Activated naive CD4-positive, alpha-beta T cell treated with anti-CD3 and anti-CD28 coated beads, Interleukin-2, amount 50 U/mL, for 72 hours (primary cell): ENCODE results near the gene ZRANB1. TPM values are rescaled to one million over a fixed set of nuclear protein-coding genes. Genes with fewer than 3 reads are reported as not detected.
A peak's percentile ranks its signal among the peaks of the same experiment; 100 is the strongest.

ENCODE experiments used
- ATAC-seq, 2 donors: fragments of 150-1000 bp; cut with Tn5 transposase; 2 replicates each; pipeline ENCODE4 v1.10.0; 2021; ENCODE audit warnings: mild to moderate bottlenecking in 2 of 2, moderate library complexity in 2 of 2
- DNase-seq, 2 donors: peaks; one replicate each; pipeline ENCODE4 v3.0.0; 2021 to 2022; ENCODE audit warnings: low spot score in 2 of 2
- H3K27ac Mint-ChIP-seq, 2 donors: one replicate each; pipeline ENCODE4 v1.8.0; 2022; ENCODE audit warnings: mild to moderate bottlenecking in 2 of 2, mixed read lengths in 2 of 2
- H3K36me3 Mint-ChIP-seq, 2 donors: one replicate each; pipeline ENCODE4 v1.8.0; 2022; ENCODE audit warnings: mixed read lengths in 2 of 2
- H3K9me3 Mint-ChIP-seq, 2 donors: one replicate each; pipeline ENCODE4 v1.8.0; 2022; ENCODE audit warnings: mixed read lengths in 2 of 2
- total RNA-seq, 2 donors: library from RNA; stranded (reverse); gene quantifications; one replicate each; pipeline ENCODE4 v1.2.3, GENCODE V29; 2022

The ZRANB1 gene
- total RNA-seq, 2 donors from 2014 or later = 10.4 to 12.3 TPM

DNA sequence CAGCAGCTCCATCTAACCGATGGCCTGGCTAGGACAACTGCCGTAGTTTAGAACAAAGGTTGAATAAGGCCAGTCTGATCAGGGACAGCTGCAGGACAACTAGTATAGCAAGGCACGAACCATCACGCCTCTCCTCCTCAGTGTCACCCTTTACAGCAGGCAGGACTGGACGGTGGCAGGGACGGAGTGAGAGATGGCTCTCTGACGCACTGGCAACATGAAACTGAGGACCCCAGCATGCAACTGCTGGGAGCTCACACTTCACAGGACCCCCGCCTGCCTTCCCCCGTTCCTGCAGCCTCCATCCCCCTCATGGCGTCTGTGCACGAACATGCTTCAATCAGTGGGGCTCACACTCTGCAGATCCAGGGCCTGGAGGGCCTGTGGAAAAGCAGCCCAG is 53.7 kb downstream of the ZRANB1 start:
- Mint-ChIP-seq H3K27ac (no peak overlapping the region), H3K36me3 (no peaks in the 10 kb centered on the region), H3K9me3 (no peaks in the 10 kb centered on the region)
- DNase-seq (no peak), ATAC-seq (no peak)

DNA sequence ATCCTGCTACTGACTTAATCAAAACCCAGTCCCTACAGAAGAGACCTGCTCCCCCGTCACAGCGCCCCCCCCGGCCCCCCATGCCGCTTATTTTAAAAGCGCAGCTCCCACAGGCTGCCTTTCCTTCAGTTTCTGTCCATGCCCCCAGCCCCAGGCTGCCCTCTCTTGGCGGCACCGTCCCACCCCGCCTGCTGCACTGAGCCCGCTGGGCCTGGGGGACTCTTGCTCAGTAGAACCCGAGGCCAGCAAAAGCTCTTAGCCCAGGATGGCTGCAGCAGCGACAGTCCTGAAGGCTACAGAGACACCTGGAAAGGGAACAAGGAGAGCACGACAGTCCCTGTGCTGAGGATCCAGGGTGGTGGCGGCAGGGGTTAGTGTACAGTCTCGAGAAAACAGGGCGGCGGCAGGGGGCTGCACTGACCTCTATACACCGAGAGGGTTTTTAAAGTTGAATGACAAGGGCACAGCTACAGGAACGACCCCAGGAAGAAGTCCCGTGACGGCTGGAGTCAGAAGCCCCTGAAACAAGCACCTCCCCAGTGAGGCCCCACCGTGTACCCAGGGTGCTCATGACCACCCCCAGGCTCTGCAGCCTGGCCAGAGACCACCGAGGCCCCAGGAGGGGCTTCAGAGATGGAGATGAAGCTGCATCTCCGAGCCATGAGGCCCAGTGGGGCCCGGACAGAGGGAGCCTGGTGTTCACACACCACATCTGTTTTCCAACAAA is 54.4 kb downstream of the ZRANB1 start:
- Mint-ChIP-seq H3K36me3 (no peaks in the 10 kb centered on the region), H3K27ac (peak overlapping the region in 1 of 2 donors; percentile 27), H3K9me3 (no peaks in the 10 kb centered on the region)
- DNase-seq (no peak), ATAC-seq (no peak)

DNA sequence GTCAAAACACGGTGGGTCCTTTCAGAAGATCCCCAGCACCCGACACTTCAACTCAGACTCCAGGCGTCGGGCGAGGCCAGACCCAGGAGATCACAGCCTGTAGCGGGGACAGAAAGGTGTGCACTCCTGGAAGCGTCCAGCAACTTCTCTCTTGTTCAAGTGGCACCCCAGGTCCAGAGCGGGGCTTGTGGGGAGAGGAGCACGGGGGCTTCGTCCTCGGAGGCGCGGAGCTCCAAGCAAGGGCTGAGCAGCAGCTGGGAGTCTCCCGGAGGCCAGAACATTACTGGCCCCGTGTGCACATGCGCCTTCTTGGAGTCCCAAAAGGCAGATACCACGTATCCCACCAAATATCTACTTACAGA is 54.9 kb downstream of the ZRANB1 start:
- no peak for DNase-seq
- no peak for ATAC-seq
- no peaks in the 10 kb centered on the region for H3K9me3 Mint-ChIP-seq
- no peaks in the 10 kb centered on the region for H3K36me3 Mint-ChIP-seq
- no peak overlapping the region for H3K27ac Mint-ChIP-seq

GRCh38 chr10:124997306-124997705 is 55.4 kb downstream of the ZRANB1 start:
- no peak overlapping the region for H3K27ac Mint-ChIP-seq
- ATAC-seq (no peak), DNase-seq (no peak)
- no peaks in the 10 kb centered on the region for H3K9me3 Mint-ChIP-seq
- no peaks in the 10 kb centered on the region for H3K36me3 Mint-ChIP-seq

- Mint-ChIP-seq H3K27ac (no peak overlapping the region), H3K36me3 (no peaks in the 10 kb centered on the region), H3K9me3 (no peaks in the 10 kb centered on the region)
- no peak for DNase-seq
- no peak for ATAC-seq
These were observed 56.1 kb downstream of the ZRANB1 start for GRCh38 chr10:124997771-124998623.

DNA sequence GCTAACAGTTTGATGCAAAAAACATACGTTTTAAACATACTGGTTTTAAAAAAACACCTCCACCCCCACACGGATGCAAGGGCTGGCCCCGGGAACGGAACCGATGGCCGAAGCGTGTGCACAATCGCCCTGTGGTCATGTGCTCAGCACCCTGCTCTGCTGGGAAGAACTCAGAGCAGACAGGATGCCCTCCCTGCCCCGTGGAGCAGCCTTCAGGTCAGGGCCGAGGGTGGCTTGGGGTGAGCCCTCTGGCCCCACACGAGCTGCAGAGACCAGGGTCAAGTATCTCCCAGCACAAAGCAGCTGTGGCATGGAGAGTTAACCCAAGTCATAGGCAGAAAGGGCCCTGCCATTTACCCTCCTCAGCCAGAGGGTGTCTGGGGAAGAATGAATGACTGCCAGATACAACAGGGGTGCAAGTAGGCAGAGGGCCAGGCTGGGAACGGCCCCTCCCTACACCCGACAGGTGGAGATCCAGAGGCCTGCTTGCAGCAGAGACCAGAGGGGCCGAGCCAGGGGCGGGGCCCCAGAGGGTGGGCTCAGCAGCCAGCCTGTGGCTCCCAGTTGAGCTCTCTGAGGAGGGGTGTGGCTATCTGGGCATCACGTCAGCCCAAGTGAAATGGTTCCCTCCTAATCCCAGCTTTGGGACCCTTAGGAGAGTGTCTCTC is 56.8 kb downstream of the ZRANB1 start:
- DNase-seq (peak in 1 of 2 donors; percentile 47), ATAC-seq (no peak)
- H3K9me3 Mint-ChIP-seq = no peaks in the 10 kb centered on the region
- no peaks in the 10 kb centered on the region for H3K36me3 Mint-ChIP-seq
- no peak overlapping the region for H3K27ac Mint-ChIP-seq

DNA sequence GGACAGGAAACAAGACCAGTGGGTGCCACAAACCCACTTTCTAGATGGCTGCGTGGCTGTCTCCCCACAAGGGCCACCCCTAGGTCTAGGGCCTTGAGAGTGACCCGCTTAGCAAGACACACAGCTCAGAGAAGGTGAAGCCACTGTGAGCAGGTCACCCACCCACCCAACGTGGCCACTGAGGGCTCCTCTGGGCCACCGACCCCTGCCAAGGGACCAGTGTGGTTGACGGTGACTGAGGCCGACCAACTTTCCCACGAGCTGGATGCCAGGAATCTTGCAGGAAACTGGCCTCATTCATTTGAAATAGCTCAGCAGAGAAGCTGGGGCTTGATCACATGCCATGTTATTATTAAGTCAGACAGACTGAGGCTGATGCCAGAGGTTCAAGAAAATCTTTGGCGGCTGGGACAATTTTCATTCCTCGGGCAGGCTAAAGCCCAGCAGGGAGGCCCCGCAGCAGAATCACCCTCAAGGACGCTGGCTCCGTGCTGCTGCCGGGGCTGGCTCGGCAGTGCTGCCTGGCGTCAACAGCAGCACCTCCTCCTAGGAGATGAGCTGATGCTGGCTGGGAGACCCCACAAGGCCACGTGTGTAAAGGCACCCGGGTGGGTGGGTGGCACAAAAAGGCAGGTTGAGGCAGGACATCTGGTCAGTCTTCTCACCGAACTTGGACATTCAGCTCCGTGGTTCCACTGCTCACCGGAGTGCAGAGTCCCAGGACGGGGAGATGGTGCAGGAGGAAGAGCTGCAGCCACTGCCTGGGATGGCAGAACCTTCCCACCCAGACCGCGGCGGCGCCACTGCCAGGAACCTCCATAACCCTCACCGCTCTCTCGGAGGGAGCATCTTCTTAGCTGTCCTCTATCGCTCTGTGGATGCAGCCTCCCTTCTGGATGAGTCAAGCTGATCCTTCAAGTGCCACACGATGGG is 57.8 kb downstream of the ZRANB1 start:
- no peak overlapping the region for H3K27ac Mint-ChIP-seq
- H3K9me3 Mint-ChIP-seq = no peaks in the 10 kb centered on the region
- ATAC-seq (no peak), DNase-seq (peak in 1 of 2 donors; percentile 53)
- H3K36me3 Mint-ChIP-seq = no peaks in the 10 kb centered on the region

DNA sequence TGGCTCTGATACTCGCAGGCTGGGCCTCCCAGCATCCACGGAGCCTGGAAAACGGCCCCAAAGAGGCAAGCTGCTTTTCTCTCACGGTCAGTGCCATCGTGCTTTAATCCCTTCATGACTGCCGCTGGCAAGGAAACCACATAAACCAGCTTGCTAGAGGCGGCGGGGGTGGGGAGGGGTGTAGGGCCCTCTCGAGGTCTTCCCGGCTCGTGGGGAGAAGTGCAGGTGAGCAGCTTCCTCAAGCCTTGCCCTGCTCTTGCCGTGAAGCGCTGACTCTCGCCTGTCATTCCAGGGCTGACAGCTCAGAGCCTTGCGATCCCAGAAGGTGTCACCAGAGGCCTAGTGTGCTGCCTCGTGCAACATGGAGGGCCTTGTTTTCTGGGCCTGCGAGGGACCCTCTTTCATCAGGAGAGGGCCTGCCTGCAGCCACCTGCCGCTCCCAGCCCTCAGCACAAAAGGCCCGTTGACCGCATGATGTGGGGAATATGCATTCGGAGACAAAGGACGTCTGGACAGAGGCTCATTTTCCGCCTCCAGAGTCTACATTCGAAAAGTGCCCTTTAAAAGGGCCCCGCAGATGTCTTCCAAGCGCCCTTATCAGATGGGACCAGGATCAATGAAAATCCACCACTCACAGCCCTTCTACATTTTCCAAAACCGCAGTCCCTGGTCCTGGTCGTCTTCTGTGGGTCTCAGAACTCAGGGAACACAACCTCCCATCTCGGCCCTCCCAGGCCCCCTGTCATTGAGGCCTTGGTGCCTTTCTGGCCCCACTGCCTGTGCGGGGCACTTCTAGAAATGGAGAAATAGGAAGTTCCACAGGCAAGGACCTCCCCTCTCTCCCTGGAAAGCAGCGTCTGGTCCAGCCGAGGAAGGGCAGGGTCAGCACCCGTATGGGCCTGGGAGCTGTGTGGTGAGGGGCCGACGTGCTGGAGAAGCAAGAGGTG is 58.7 kb downstream of the ZRANB1 start:
- peak in 1 of 2 donors; percentile 44 for DNase-seq
- no peak overlapping the region for H3K27ac Mint-ChIP-seq
- no peak for ATAC-seq
- no peaks in the 10 kb centered on the region for H3K36me3 Mint-ChIP-seq
- no peaks in the 10 kb centered on the region for H3K9me3 Mint-ChIP-seq

GRCh38 chr10:125001313-125002046 is 59.6 kb downstream of the ZRANB1 start:
- ATAC-seq (no peak), DNase-seq (peak in 1 of 2 donors; percentile 46)
- no peaks in the 10 kb centered on the region for H3K36me3 Mint-ChIP-seq
- no peaks in the 10 kb centered on the region for H3K9me3 Mint-ChIP-seq
- no peak overlapping the region for H3K27ac Mint-ChIP-seq

DNA sequence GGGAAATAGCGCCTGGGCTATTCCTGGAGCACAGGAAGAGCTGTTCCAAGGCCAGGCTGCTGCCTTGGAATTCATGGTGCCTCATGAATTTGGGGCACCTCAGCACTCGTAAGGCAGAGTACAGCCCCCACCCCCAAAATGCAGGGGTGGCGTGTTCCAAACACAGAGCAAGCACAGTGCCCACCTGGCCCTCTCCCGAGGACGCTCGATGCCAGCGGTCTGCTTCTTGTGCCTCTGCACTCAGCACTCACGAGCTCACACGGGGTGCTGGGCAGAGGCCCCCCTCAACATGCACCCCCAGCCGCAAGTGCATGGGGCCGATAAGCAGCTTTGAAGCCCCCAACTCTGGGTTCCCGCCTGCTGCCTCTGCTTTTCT is 60.1 kb downstream of the ZRANB1 start:
- Mint-ChIP-seq H3K9me3 (no peaks in the 10 kb centered on the region), H3K36me3 (no peaks in the 10 kb centered on the region), H3K27ac (no peak overlapping the region)
- DNase-seq (peak in 1 of 2 donors; percentile 40), ATAC-seq (no peak)

DNA sequence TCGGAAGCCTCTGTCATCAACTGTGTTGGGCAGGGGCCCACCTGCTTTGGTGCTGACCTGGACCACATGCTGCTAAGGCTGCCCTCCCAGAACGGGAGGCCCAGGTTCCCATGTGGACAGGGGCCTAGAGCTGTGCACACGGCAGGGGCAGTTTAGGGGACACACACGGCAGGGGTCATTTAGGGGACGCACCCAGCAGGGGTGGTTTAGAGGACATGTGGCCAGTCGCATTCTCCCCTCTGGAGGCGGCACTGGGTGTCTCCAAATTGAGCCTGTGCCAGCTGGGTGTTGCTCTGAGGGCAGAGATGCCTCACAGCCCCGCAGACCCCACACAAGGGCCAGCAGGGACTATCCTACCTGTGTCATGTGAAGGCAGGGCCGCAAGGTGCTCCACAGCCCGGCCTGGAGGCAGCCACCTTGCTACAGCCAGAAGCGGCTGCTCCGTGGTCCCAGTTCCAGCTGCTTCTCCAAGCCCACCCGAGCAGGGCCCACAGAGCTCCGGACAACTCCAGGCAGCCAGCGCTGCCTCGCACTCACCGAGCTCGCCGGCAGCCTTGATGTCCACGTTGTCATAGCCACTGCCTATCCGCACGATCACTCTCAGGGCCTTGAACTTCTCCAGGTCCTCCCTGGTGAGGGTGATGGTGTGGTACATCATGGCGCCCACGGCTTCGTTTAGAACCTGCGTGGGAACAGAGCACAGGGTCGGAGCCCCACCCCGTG is 60.7 kb downstream of the ZRANB1 start:
- Mint-ChIP-seq H3K27ac (no peak overlapping the region), H3K36me3 (no peaks in the 10 kb centered on the region)

DNA sequence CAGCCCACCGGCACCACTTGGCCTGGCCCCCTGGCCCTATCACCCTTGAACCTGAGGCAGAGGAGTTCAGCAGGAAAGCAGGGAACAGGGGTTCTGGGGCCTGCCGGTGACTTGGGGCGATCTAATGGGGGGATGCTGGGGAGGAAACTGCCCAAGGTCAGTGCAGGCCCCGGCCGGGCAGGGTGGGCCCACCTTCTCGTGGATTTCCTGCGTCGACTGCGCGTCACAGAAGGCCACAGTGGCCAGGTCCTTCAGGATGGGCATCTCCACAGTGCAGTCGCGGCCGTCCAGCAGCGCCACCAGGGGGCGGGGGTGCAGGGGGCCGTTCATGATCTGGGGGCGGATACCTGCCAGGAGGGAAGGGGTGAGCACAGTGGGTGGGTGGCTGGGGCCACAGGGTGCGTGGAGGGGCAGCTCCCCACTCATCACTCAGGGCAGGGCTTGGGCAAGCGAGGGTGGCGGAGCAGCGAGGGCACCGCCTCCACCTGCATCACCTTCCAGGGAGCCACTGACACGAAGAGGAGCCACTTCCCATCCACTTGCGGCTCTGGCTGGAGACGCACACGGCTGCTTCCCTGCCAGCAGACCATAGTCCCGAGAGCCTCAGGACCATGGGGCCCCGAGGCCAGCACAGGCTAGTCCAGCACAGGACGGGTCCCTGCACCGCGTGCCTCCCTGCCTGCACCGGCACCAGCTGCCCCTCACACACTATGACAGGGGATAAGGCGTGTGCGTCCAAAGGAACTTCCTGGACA is 61.4 kb downstream of the ZRANB1 start:
- peak in 1 of 2 donors; percentile 52 for DNase-seq
- peak in 1 of 2 donors; percentile 6 for ATAC-seq
- Mint-ChIP-seq H3K9me3 (no peaks in the 10 kb centered on the region), H3K36me3 (no peaks in the 10 kb centered on the region), H3K27ac (no peak overlapping the region)

More for the DNA sequence above, 60.7 kb downstream of the ZRANB1 start:
- ATAC-seq (no peak), DNase-seq (peak in 1 of 2 donors; percentile 51)
- no peaks in the 10 kb centered on the region for H3K9me3 Mint-ChIP-seq

DNA sequence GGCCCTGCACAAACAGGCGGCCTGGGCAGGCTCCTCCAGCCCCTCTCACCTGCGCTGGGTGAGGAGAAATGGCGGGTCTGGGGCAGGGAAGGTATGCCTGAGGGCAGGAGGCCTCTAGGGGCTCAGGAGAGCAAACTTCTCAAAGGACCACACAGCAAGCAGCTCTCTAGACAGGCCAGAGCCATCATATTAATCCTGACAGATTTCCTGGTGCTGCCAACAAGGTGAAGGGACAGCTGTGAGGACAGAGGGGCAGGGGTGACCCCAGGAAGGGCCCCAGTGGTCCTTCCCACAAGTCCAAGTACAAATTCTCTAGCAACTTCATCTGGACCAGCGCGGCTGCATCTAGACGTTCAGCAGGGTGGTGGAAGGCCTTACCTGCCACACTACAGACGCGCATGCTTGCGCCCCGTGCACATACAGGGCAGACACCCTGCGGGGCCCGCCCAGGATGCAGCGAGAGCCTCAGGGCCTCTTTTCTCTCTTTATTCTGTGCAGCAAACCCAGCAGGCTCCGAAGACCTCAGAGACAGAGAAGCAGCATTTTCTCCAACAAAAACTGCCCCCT is 62.1 kb downstream of the ZRANB1 start:
- no peak overlapping the region for H3K27ac Mint-ChIP-seq
- ATAC-seq (peak in 1 of 2 donors; percentile 5), DNase-seq (no peak)
- H3K9me3 Mint-ChIP-seq = no peaks in the 10 kb centered on the region
- no peaks in the 10 kb centered on the region for H3K36me3 Mint-ChIP-seq
